ENCODE measurements around the gene THSD7B. TPM values are rescaled to one million over a fixed set of nuclear protein-coding genes. Genes with fewer than 3 reads are reported as not detected.
"Not testable (repeated sequence)": the region's sequence is repeated elsewhere in the genome, so short reads cannot be mapped to it uniquely, and the experiment has no call there.

Gene THSD7B
- polyA plus RNA-seq, 12 donors: 0.52 to 2.0 (median 0.83) TPM; not detected in 2

DNA sequence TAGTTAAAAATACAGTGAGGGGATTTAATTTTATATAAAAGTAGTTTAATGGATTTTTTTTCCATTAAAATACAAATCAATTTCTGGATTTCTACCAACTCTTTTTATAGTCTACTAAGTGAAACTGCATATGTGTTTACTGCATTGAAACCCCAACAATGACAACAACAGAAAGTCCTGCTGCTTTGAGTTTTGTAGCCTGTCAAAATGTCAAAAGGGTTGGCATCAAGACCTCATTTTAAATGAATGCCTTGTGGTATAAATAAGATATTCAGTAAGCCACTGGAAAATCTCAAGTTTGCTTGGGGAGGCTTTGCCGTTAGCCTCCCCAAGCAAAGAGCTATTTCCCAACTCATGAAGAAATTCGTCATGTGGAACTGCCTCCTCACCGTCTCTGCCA lies 758.6 kb downstream of the THSD7B start:
- DNase-seq: no peak

DNA sequence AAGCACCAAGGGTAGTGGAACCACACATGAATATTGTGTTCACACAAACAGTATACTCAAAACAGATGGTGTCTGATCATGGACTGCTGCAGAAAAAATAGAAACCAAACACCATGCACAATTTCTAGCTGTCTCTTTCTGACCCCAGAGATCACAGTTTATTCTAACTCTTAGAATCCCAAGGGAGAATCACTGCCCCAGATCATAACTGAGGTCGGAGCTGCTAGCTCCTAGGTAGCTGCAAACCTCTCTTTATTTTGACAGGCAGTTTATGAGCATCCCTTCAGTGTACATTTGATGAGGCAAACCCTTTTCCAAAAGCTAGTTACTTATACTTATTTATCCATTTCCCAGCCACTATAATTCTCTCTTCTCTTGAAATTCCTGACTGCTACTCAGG lies 759.8 kb downstream of the THSD7B start:
- no peak for DNase-seq

DNA sequence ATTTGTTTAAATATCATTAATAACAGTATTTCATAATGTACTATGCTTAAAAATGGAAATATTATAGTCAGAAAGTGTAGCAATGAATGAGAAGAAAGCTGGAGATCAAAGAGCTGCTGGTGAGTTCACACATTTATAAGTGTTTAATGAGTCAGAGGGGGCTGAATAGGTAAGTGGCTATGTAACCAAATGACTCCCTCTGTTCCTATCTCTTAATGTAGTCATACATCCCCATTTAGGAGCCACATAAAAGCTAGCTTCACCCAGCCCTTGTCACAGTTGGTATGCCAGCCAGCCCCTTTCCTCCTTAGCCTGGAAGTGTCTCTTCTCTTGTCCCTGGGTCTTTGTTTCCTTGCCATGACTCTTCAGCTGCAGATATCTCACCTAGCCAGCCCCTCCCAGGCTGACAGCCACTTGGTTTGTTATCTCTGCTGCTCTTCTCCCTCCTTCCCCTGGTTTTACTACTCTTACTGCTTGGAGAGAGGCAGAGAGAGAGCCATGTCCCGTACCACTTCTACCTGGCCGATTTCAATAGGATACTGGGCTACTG lies 760.4 kb downstream of the THSD7B start:
- DNase-seq: no peak

DNA sequence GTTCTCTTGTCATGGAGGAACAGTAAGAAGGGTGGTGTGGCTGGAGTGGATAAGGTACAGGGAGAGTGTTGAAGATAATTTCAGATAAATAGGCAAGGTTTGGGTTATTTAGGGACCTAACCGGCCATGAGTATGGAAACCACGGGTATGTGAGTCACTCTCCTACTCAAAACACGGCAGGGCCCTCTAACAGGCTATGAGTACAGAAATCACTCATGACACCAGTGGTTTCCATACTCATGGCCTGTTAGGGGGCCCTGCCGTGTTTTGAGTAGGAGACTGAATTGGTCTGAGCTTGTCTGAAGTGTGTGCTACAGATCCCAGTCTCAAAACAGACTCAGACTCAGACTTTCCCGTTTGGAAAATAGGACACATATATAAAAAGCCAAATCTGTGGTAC lies 770.6 kb downstream of the THSD7B start:
- no peak for DNase-seq

DNA sequence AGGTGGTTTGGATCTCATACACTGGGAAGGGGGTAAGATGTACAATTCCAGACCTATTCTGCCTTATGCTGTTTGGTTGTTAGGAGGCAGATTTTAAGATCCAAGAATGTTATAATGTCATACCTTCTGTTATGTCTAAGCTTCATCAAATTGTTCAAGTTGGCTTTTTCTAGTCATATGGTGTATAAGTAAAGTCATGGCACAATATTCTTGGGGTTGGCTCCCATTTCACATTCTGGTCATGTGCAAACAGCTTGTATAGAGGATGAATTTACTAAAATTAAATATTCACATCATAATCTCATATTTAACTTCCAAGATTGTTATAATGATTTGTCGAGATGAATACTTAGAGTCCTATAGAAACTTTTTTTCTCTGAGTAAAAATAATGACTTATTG lies 774.0 kb downstream of the THSD7B start:
- DNase-seq: no peak

DNA sequence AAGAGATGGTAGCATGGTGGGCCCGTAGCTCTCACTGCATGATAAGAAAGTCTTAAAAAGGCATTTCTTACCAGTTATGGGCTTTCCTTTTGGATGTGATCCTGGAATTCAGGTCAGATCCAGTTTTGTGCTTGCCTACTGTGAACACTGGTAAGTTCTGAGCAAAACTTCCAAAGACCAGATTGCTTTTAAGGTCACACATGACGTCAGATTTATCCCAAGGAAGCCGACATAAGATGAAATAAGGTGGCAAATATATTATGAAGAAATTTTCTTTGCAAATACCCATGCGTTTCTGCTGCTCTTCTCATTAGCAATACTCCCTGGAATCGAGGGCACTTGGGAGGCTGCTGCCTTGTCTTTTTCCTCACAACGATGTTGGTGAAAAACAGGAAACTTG lies 782.5 kb downstream of the THSD7B start:
- DNase-seq: no peak

DNA sequence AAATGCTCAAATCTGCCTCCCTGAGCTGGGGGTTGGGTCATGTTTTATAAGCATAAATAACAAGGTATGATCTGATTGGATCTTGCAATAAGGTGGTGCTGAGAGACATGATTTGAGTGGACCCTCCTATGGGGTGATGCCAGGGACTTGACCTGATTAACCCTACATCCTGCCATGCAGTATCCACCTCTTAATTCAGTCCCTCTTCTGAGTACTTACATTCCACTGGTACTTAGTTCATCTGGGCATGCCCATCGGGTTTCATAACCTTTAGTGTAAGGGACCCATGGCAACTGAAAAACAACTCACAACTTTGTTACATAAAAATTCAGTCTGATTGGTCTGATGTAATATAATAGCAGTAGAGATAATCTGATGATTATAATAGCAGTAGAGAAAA lies 801.0 kb downstream of the THSD7B start:
- no peak for DNase-seq

DNA sequence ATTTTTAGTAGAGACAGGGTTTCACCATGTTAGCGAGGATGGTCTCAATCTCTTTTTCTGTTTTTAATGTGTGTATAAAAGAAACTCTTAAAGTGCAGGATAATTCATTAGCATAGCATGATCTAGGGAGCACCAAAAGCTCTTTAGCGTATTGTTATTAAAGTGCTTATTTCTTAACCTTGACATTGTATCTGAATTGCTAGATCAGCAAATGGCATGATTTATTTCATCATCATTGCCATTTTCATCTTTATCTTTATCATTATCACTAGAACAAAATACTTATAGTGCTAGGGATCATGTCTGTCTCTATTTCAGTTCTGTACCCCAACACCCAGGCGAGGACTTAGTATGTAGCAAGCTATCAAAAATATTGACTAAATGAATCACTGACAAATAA lies 805.1 kb downstream of the THSD7B start:
- no peak for DNase-seq

DNA sequence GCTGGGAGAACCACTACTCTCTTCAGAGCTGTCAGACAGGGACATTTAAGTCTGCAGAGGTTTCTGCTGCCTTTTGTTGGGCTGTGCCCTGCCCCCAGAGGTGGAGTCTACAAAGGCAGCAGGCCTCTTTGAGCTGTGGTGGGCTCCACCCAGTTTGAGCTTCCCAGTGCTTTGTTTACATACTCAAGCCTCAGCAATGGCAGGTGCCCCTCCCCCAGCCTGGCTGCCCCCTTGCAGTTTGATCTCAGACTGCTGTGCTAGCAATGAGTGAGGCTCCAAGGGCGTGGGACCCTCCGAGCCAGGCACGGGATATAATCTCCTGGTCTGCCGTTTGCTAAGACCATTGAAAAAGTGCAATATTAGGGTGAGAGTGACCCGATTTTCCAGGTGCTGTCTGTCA lies 822.5 kb downstream of the THSD7B start:
- DNase-seq: not testable (repeated sequence)

DNA sequence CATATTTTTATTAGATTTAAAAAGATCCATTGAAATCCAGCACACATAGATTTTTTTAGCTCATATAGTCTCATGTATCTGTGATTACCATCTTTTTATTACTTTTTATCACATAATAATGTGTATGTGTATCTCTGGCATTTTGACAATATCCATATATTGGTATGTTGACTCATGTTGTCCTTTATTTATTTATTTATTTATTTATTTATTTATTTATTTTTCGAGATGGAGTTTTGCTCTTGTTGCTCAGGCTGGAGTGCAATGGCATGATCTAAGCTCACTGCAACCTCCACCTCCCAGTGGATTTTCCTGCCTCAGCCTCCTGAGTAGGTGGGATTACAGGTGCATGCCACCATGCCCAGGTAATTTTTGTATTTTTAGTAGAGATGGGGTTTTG lies 823.2 kb downstream of the THSD7B start:
- DNase-seq: not testable (repeated sequence)

DNA sequence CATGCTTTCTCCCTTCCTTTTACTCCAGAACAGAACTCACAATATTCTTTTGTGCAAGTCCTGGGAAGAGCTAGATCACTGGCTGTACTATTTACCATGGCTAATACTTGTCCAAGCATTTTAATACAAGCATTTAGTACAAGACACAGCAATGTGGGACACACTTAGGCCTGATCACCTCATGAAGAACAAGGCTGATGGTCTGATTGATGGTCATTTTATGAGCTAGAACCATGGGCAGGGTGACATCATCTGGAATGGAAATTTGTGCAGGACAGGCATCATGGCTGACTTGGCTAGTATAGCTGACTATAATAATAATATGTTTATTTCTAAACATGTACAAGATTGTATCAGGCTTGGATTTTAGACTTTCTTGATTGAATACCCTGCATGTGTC lies 824.8 kb downstream of the THSD7B start:
- no peak for DNase-seq

DNA sequence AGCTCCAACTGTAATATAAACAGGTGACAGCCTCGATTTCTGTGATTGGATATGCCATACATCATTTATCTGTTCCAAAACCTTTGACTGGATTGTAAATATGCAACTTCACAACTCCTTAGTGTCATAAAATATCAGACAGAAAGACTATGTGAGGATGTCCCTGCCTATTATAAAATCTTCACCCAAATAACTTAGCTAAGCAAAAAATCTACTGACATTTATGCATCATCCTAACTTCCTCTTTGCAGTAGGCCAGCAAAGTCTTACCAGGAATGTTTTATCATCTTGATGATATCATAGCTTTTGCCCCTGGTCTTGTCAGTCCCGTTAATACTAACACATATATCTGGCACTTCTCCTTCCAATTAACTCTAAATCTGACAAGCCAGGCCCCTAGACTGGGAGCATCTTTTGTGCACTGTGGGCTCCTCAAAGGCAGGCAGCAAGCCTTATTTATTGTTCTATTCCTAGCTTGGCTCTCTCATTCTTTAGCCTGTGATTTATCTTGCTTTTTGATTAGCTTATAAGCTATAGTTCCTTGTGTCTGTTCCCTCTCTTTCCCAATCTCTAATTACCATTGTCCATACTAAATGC lies 842.5 kb downstream of the THSD7B start:
- no peak for DNase-seq

DNA sequence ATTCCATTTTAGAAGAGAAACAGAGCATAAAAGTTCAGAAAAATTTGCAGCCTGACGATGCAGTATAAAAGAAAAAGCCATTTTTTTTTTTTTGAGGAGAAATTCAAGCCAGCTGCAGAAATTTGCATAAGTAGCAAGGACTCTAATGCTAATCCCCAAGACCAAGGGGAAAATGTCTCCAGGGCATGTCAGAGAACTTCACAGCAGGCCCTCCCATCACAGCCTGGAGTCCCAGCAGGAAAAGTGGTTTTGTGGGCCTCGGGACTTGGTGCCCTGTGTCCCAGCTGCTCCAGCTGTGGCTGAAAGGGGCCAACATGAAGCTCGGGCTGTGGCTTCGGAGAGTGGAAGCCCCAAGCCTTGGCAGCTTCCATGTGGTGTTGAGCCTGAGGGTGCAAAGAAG lies 873.6 kb downstream of the THSD7B start:
- no peak for DNase-seq

DNA sequence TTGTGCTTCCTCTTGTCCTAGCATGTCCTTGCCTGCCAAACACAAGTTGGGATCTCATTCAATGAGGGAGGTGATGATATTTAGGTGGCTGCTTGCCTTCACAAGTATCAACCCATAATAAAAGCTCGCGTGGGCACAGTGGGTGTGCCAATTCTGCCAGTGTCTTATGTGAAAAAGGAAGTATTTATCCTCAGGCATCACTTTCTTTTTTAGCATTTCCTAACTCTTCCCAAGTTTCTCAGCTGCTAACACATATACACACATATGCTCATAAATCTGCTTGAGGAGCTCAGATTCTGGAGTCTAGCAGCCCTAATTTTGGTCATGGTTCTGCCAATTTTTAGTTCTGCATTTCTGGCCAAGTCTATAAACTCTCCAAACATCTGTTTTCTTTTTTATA lies 879.4 kb downstream of the THSD7B start:
- peak; percentile 17 for DNase-seq

DNA sequence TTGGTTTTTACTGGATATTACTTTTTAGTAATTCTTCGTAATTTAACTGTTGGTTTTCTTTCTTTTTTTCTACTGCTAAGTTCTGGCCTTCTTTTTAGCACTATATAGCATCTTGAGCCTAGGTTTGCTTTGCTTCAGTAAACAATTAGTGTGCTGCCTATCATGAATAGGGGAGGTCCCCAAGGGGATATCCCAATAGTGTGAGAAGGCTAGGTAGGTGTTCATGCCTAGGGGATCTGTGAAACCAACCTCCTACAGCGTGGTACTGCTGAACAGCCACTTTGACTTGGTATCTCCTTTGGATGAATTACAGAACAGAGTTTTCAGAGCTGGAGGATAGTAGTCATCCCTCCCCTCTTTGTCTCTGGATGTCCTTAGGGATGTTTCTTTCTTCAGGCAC lies 888.7 kb downstream of the THSD7B start:
- no peak for DNase-seq

DNA sequence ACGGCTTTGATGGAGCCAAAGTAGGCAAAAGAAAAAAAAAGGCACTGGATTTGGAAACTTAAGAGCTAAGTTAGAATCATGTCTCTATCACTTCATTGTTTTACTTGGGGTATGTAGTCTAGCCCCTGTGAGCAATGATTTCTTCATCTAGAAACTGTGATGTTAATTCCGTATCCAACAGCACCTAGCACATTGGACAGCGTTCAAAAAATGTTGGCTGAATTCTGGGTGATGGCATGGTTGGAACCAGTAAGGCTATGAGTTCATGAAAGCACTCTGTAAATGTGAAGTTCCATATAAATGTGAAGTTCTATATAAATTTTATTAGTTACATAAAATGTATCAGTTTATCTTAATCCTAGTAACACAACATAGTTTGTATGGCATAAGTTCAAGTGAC lies 890.5 kb downstream of the THSD7B start:
- no peak for DNase-seq

DNA sequence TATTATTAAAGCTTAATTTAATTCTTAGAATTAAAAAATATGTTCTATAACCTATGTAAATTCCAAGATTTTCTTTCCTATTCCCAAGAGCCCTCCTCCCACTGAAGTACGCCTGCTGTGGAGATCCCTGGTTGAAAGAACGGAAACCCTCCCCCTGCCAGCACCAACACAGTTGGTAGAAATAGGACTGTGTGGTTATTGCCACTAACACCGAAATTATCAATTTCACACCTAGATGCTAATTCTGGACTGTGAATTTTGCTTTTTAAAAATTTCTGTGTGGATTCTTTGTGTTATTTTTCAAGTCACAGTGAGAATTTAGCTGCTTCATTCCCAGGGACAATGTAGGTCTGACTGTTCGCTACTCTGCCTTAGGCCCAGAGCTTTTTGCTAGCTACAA lies 893.1 kb downstream of the THSD7B start:
- DNase-seq: no peak

DNA sequence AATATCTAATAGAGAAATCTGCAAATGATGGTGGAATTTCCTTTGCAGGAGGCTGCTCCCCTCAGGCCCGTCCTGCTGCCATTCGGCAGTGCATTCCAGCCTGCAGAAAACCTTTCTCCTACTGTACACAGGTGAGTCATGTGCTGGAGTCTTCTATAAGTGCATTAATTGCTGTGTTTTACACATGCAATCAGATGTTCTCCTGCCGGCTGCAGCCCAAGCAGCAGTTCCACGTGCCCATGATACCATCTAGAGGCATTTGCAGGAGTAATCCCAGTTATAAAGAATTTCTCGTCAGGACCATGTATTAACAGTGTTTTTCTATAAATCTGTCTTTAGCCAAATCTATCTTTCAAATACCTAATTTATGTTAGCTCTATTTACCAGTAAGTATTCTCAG lies 894.3 kb downstream of the THSD7B start:
- no peak for DNase-seq

DNA sequence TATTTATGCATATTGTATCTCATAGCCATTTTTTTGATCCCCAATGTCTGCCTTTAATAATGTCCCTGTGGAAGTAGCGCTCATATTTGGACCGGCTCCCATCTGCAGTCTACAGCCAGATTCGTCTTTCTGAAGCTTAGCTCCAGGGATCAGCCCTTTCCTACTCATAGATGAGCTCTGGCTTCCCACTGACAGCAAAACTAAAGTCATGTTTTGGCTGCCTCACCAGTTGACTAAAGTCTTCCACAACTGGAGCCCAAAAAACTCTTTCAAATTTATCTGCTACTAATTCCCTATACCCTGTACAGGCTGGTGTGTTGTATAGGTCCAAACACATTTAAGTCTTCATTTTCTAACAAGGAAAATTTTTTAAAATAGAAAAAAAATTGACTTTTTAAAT lies 904.8 kb downstream of the THSD7B start:
- peak; percentile 52 for DNase-seq

DNA sequence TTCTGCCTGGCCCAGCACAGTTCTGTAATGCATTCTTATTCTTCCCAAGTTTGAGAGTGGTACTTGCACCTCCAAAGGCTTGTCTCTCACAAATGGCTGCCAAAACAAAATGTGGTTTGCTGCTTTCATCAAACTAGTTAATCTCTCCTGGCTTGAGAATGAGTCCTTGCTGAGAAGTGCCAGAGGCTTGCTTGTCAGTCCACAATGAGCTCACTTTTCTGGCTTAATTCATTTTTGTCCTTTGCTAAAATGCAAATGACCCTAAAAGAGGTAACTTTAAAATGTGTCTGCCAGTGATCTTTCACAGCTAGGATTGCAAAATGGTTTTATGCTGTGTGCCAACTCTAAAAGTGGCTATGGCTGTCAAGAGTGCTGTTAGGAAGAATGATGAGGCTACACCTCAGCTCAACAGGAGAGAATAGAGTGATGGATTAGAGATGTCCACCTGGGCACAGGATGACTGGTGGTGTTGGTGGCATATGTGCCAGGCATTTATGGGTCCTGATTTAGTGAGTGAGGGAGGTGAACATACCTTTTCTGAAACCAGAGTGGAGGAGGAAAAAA lies 907.7 kb downstream of the THSD7B start:
- no peak for DNase-seq

DNA sequence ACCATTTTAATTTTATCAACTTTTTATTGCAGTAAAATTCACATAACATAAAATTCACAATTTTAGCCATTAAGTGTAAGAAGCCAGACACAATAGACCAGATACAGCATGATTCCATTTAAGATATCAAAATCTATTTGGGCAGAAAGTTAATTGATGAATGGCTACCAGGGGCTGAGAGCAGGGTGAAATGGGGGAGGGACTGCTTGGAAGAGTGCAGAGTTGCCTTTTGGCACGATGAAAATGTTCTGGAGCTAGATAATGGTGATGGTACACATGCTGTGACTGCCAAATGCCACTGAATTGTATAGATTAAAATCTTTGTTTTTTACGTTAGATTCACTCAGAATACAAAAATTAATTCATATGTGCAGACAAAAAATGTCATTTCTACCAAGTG lies 909.6 kb downstream of the THSD7B start:
- no peak for DNase-seq

DNA sequence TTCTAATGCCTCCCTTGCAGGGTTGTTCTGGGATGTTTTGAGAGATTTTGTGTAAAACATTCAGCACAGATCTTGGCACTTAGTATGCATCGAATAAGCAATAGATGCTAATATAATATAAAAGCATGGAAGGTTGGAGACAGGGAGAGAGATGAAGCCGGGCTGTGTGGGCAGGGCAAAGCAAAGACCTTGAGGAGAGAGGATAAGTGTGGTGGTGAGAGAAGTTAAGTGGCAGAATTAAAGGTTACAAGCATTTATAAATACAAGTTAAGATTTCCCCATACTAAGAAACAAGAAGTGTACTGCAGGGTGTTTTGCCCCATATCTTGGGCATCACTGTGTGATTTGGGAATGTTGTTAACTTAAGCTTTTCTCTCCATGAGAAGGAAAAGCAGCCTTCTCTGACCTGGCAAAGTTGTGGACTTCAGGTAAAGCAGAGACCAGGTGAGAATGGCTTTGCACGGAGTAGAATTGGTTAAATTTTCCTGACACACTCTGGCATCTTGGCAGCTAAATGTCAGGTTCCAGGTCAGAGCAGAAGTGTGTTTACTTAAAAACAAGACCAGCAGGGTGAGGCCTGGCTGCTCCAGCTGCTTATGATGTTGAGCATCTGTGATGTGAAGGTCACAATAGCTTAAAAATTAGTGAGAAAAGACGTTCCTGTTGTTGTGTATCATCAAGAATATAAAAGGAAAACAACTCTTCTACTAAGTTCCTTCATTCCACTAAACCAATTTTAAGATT lies 910.4 kb downstream of the THSD7B start:
- DNase-seq: no peak

DNA sequence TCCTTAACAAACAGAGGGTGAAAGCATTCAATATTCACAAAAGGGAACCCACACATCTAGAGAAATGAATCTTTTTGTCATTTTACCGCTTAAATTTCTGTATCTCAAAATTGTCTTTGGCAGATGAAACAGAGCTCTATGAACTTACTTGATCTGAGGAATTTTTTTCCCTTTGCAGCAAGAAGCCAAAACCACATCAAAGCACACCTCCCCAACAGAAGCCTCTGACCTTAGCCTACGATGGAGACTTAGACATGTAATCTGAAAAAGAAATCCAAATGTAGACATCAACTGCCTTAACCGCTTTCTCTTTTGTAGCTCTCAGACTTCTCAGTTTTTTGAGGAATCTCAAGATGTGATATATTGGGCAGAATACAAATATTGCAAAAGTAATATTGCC lies 911.0 kb downstream of the THSD7B start:
- no peak for DNase-seq
